RPMI8226 (cell line): ENCODE data around the gene GMDS.

Source experiments
- DNase-seq: peaks from one replicate; pipeline ENCODE4 v3.0.0-alpha.2; 2015

GMDS gene

DNA sequence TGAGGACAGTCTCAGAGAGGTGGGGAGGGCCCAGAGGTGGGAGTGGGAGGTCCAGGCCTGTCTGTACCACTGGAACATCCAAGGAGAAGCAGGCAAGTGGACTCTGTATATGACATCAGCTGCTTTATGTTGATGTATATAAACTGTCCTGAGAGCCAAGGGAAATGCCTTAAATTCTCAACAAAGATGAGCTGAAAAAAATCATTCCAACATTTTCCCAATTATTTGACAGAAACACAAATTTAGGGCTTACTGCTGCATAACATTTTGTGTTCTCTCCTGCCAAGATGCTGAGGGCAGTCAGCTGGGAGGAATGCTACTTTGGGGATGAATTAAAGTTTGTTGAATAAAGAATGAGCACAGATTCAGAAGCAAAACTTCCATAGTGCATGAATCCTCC, 582.9 kb downstream of the GMDS start:
- no peak for DNase-seq

DNA sequence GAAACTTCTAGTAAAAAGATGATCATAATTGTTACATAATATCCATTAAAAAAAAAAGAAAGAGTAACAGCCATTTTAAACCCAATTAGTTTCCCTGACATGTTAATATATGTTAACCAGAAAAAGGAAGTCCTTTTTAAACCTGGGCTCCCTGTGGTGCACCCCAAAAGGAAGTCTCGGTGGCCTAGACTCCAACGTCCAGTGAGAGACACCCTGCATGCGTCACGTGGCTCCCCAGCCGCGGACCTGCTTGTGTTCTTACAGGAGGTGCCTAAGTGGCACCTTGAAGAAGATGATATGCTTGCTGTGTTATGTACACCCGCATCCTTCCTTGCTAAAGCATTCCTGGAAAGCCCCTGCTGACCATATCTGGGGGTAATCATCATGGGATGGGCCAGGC, 585.6 kb downstream of the GMDS start:
- no peak for DNase-seq

DNA sequence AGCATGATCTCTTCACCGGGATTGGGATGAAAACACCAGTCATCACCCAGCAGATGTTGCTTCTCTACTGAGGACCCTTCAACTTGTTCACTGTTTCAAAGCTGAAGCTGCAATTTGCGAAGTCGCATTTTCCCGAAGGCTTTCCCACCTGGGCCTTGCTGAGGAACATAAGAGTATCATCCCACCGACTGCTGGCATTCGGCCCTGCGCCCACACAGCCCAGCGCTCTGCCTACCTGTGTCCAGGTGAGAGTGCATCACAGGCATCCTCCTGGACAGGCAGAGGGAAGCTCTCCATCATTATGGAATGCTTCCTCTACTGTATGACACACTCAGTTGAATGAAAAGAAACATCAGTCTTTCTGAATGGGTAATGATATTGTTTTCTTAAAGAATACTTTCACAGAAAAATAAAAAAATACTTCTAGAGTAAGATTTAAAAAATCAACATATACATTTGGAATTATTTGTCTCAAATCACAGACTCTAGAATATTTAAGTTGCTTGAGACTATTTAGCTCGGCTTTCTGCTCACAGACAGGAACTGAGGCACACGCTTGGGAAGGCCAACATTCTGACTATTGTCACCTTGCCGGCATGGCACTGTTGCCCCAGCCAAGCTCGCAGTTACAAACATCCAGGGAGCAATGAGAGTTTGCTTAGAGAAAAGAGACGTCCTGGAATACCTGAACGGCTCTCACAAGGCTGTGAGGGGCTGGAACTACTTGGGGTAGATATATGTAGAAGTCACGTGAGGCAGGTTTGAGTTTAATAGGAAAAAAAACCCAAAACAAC, 587.0 kb downstream of the GMDS start:
- no peak for DNase-seq

DNA sequence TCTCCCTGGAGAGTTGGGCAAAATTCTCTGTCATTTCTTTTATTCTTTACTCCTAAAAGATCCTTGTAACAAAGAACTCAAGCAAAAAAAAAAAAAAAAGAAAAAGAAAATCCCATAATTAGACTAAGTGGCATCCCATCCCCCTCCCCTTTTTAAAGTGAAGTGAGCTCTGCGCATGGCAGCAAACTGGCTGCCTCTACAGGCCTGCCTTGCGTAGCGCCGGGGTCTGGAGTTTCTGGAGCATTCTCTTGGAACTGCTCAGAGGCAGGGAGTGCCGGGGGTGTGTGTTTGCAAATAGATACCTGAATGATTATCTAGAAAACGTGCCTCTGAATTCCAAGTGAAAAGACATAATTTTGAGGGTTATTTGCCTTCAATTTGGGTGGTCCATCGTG, 587.6 kb downstream of the GMDS start:
- no peak for DNase-seq

DNA sequence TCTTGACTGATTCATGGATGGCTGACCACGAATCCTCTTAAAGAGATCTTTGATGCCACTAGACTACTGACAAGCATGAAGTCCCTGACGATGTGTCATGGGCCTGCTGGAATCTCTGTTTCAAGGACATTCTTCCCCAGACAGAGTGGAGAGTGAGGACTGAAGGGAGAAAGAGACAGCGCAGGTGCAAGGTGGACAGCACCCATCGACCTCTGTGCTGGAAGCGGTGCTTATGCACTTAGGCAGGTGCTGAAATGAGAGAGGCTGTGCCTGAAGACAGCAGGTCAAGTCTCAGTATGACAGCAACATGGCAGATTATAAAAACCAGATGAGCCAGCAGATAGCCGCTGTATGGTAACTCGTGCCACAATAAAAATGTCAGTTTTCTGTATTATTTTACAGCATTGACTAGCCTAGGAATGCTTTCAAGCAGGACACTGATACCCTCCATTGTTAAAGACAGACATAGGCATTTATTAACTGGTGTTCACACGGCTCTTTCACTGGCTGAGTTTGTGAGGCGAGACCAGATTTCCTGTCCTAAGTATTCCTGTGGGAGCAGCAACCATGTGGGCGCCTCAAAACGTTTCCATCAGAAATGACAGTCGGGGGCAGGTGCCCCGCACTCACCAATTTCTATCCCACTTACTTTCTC, 588.2 kb downstream of the GMDS start:
- DNase-seq: no peak

DNA sequence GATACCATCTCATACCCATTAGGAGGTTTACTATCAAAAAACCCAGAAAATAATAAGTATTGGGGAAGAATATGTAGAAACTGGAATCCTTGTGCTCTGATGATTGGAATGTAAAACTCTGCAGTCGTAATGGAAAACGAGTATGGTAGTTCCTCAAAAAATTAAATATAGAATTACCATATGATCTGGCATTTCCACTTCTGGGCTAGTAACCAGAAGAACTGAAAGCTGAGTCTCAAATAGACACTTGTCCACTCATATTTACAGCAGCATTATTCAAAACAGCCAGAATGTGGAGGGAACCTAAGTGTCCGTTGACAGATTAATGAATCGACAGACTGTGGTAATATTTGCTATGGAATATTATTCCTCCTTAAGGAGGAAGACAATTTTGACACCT, 591.4 kb downstream of the GMDS start:
- DNase-seq: no peak

DNA sequence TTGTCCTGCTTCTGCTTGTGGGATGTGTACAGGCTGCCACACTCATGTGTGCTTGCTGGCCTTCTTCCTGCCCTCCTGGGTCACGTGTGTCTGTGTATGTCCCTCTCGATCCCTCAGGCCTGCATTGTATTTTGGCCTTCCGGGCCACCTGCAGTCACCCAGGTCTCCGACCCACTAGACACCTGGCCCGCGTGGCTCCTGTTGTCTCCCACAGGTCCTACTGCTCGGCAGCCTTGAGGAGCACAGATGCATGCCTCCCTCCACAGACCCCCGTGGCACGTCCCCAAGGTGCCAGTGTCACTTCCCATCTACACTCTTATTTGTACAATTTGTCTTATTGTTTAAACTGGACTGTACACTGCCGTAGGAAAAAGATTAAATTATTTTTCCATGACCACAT, 592.6 kb downstream of the GMDS start:
- DNase-seq: no peak

DNA sequence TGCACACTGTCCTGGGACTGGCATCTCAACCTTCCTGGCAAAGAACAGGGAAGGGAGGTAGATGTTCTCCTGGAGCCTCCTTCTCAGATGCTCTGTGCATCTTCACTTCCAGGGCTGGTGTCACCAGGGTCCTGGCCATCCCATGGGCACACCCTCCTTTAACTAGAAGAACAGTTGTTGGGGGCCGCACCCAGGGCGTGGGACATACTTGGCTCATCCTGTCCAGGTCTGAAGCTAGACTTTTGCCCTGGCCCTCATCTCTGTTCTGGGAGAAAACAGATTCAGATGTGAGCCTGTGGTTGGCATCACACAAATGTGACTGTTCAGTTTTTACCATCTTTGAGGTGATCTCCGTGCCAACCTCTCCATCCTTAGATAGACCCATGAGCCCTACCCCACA, 594.0 kb downstream of the GMDS start:
- no peak for DNase-seq

DNA sequence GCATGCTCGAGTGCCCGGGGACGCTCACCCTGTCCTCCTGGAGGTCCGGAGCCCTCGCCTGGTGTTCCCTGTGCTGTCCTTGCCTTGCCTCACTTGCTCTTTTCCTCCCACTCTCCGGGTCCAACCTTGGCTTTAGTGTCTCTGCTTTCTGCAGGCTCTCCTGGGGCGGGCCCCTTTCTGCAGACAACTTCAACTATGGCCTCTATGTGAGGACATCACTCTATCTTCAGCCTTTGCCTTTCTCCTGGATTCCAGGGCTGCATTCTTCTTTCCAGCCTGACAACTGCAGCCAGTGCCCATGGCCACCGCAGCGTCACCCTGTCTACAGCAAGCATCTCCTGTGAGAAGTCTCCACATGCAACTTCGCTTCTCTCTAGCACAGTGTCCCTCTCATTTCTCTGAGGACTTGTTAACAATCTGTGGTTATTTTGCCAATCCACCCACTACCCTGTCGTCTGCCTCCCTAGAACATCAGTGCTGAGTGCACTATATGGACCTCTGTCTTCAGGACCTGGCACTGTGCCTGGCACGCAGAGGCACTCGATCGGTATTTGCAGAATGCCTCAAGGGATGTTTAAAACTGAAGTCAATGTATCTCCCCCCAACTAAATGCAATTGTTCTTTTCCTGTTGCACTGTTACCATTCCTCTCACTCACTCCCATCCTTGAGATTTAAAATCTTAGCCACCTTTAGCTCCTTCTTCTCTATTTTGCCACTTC, 599.8 kb downstream of the GMDS start:
- no peak for DNase-seq

DNA sequence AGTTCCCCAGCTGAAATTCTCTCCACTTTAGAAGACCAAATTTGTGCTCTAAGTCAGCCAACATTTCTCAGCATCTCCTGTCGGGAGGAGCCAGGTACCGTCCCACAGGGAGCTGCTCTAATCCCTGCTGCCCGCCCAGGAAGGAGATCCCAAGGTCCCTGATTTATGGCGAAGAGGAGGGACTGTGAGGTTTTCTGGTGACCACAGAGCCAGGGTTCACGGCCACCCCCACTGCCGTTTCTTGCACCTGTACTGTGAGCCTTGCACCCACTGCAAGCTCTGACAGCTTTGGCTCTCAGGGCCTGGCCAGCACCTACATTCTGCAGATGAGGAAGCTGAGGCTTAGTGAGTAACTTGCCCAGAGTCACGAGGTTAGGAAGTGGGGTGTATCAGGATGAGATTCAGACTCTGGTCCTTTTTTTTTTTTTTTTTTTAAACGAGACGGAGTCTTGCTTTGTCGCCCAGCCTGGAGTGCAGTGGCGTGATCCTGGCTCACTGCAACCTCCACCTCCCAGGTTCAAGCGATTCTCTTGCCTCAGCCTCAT, 600.8 kb downstream of the GMDS start:
- no peak for DNase-seq

DNA sequence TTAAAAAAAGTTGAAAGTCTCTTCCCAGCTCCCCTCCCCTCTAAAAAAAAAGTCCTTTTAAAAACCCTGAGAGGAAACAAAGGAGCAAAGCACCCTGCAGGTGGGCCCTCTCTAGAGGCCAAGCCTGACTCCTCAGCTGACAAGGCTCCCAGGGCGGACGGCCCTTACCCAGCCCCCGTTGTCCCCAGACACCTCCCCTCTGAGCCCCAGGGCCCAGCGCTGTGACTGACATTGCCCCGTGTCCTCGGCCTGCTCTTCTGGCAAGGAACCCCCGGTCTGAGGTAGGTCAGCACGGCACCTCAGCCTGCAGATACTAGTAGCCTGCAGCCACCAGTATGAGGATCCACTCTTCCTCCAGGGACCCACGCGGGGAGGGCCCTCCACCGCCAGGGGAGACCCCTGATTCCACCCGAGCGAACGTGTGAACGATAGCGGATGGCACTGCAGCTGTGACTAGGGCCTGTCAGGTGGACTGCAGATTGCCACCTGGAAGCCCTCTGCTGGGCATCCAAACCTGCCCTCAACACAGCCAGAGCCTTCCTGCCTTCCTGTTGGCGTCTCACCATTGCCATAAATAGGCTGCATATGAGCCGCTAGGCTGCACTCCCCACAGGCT, 601.5 kb downstream of the GMDS start:
- no peak for DNase-seq

DNA sequence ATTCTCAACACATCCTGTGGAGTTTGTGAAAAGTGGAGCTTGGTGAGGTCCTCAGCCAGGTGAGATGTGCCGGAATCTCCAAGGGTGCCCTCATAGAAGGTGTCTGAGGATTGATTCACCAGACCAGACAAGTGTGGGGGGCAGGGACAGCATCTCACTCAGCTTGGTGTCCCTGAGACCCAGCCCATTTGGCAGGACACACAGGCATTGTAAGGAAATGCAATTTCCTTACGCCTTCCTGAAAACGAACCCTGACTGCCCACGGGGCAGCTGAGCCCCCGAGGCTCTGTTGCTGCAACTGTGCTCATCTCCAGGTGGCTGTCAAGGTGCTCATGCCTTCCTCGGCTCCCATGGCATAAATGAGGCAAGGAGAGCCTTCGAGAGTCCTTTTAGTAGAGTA, 602.3 kb downstream of the GMDS start:
- no peak for DNase-seq

DNA sequence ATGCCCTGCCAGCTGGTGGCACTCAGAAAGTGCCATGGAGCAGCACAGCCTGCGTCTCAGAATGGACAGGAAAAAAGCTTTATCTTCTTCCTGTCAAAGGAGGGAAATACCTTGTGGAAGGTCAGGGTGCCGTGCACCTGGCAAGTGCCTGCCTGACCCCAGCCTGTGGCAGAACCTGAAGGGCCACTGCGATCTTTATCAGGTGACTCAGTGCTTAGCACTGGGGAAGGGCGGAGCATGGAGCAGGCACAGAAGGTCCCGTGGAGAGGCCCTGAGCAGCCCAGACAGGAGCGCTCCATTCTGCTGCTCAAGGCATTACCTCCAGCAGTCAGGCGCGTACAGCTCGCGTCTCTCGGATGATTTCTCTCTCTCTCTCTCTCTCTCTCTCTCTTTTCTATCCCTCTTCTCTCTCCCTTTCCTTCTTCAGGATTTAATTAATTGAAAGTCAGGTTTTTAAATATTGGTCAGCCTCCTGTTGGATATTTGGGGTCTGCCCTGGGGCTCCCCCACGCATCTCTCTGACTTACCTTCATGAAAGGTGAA, 604.0 kb downstream of the GMDS start:
- DNase-seq: no peak

DNA sequence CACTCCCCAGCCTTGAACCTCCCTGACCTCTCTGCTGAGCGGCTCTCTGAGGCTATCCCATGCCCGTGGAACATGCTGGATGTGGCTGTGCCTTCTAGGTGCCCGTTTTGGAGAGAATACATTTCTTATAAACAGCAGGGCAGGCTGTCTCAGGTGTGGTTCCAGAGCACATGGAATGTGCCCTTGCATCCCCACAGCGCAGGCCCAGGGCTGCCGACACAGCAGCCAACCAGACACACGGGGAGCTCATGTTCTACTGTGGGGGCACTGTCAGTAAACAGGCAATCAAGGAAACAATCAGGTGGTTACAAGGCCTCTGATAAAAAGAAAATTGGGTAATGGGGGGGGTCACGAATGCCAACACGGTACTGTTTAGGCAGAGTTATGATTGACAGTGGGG, 604.9 kb downstream of the GMDS start:
- no peak for DNase-seq

DNA sequence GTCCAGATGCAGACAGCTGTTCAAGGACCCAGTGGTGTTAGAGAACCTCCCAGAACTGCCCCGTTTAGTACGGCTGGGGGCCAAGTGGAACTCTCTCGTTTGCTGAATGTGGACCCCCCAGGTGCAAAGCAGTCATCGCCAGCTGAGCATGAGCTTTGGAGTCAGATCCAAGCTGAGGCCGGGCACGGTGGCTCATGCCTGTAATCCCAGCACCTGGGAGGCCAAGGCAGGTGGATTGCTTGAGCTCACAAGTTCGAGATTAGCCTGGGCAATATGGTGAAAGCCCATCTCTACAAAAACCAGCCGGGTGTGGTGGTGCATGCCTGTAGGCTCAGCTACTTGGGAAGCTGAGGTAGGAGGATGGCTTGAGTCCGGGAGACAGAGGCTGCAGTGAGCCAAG, 606.0 kb downstream of the GMDS start:
- no peak for DNase-seq

DNA sequence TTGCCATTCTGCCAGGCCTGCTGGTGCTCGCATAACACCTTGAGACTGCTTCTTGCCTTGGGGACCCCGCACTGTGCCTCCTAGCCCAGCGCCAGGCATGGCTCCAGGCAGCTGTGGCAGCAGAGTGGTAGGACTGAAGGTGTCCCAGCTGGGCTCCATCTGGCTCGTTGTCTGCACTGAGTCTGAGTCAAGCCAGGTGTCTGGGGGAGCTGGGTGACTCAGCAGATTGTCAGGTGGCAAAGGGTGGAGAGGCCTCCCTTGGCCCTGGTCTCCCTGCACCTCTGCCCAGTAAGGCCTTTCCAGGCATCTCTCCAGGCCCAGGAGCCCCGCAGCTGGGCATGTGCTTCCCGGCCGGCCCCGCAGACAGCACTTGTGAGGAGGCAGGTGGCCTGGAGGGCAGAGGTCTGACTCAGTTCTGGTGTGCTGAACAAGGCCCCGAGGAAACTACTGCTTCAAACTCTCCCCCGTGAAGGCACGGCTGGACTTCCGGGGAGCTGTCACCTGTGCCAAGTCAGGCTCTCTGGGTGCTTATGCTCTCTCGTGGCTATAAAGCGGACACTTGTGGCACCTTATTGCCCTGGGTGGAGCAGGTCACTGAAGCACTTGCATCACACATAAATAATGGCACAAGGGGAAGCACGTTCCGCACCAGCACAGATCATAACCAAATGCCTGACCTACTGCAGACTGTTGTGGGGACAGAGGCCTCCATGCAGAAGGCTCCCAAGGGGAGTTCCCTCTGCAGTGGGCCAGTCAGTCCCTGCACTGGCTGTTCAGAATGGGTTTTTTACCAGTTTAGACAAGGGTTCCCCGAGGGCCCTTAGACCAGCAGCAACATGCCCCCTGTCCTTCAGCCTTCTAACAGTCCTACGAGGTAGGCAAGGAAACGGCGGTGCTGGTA, 608.2 kb downstream of the GMDS start:
- DNase-seq: peak; percentile 99

DNA sequence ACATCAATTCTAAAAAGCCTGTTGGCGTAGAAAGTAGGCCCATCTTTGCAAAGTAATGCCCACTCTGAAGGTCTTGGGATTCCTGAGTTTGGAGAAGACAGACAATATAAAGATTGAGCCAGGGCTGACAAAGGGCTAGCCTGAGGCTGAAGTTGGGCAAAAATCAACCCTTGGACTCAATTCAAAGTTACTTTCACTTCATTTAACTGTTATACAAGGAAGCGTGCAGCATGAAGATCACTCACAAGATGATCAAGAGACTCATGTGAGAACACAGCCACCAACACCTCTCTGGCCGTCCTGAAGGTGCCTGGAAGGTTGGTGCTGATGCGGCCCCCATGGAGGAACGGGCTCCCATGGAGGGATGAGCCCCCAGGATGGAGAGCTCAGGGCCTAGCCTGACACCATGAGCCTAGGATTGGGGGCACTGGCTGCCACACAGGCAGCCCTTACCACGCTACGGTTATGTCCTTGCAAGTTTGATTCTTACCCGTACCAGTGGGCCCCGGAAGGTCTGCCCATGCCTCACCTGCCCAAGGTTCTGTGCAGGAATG, 609.1 kb downstream of the GMDS start:
- peak; percentile 58 for DNase-seq

DNA sequence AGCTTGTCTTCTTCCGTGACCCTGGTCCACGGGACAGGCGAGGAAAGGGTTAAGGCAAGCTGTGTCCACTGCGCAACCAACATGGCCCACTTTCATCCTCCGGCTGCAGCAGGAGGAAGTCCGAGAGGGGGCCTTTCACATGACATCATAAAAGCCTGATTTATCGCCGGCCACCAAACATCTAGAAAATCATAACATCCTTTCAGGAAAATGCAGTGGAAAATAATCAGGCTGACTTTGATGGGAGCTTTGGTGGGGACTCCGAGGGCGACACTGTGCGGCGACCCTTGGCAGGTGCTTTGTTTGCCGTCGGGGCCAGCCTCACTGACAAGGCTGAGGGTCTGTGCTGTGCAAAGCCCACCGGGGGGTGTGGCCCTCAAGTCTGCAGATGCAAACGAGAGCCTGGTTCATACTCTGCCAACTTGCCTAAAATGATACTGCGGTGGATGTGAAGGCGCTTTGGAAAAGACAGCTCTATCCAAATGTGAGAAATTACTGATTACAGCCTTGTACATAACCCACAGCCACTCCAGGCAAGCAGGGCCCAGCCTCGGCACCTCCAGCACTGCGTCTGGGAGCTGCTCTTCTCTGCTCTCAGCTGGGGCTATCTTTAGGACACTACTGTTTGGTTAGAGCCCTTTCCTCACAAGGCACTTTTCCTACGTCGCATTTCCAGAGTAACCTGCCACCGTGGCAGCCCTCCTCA, 609.9 kb downstream of the GMDS start:
- no peak for DNase-seq

DNA sequence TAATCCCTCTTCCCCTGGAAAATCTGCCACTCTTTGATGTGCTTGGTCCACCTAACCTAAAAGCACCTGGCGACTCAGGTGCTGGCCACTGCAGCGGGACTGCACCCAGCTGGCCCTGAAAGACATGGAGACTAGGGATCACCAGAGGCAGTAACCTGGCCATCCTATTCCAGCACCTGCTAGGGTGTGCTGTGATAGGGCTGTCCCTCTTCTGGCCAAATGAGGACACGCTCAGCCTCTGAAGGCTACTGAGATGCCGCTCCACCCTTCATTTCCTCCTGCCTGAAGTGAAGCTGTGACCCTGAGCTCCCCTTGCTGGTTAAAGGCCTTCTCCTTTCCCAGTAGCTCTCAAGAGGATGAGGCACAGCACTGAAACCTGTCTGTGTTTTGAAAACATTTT, 611.3 kb downstream of the GMDS start:
- no peak for DNase-seq

DNA sequence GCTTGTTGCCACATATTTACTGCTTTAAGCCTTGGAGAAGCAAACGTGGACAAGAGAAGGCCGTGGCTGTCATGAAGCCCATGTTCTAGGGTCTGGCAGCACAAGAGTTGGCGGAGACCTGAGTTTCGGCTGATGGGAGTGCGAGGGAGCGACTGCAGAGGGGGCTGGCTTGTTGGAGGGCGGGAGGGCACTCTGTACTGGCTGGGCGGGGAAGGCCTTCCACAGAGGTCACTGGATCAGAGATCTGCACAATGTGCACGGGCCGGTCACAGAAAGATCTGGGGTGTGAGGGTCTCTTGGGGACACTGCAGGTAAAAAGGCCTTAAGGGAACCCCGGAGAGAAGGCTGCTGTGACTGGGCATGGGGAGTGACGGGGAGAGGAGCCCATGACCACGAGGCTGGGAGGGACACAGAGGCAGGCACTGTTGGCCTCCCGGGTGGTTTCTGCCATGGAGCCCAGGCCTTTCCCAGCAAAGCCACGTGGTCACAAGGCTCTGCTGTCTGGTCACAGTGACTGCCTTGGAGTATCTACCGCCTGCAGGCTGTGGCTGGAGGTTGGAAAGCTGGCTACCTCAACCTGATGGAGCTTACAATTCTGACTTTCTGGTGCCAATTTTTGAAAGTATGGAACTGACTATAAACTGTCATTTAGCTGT, 611.9 kb downstream of the GMDS start:
- DNase-seq: no peak
